ENCODE data around the gene BTBD16.
A peak's percentile ranks its signal among the peaks of the same experiment; 100 is the strongest.

BTBD16 gene

GRCh38 chr10:122296363-122297120 is 25.4 kb downstream of the BTBD16 start:
- no peak for DNase-seq

DNA sequence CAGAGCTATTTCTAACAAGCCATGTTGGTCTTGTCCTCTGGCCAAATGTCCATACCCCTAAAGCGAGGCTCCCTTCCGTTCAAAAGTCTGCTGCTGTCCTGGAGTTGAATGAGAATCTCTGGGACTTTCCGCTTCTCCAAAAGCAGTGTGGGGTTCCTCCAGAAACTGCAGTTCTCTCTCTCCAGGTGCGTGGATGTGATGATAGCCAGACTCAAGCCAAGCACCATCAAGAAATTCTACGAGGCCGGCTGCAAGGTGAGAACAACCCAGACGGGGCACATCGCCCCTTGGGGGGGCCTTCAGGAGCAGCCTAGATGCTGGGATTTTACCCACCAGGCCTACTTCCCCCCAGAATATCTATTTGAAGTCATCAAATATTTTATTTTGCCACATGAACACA is 26.5 kb downstream of the BTBD16 start:
- no peak for DNase-seq

DNA sequence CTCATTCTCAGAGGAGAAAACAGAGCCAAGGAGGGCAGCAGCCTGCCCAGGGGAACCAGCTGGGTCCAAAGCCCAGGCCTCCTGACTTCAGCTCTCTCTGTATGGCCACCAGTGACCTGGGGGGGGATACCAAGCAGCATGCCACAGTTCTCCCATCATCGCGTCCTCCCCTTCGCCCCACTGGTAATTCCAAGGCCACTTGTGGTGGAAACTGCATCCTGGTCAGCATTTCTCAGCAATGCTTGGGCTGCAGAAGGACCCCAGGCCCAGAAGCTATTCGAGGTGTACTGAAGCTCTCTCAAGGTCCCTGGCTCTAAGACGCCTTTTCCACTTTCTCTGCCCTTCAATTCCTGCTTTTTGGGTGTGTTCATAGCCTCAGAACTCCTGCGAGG is 27.1 kb downstream of the BTBD16 start:
- DNase-seq, result no peak

DNA sequence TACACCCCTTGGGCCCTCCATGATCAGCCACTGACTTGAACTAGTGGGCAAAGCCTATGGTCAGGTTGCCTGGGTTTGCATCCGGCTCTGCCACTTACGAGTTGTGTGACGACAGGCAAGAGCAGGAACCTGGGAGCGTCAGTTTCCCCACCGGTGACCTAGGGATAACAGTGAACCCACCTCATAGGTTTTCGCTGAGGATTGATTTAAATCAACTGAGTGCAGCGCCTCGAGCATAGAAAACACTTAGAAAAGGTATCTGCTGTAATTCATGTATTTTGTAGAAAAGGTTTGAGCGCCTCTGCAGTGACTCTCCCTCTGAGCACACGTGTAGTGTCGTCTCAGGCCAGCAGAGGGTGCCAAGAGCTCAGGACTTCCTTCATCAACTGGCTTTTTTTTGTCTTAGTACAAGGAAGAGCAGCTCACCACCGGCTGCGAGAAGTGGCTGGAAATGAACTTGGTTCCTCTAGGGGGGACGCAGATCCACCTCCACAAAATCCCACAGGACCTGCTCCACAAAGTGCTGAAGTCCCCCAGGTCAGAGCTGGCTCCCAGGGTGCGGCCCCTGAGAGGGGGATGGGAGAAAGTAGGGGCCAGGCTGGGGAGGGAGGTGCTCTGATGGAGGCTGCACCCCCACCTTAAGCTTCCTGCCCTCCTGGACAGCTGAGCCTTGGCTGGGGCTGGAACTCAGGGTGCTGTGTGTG is 27.7 kb downstream of the BTBD16 start:
- peak; percentile 46 for DNase-seq

DNA sequence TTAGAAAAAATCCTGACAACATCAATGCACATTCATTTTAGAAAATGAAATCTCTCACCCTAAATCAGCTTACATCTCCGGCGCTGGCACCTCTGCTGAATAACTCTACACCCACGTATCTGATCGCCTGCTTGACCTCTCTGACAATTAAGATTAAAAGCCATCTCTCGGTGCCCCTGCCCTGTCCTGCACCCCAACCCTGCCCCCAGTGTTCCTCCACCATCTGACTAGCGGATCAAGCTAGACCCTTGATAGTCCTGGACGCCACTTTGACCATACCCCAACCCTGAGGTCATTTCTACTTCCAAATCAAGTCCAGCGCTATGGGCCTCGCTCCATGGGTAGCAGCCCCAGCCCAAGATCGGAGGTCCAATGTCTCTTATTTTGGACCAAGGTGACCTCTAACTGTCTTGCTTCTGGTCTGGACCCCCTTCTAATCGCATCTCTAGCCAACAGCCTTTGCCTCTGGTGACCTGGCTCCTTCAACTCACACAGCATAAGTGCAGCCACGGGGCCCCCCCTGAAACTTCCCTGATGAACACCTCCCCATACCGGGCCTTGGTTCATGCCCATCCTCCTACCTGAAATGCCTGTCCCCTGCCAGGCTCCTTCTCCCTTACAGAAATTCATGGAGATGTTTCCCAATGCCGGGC is 28.5 kb downstream of the BTBD16 start:
- DNase-seq, result no peak

- no peak for DNase-seq
These were observed 30.1 kb downstream of the BTBD16 start for GRCh38 chr10:122301055-122301810.

DNA sequence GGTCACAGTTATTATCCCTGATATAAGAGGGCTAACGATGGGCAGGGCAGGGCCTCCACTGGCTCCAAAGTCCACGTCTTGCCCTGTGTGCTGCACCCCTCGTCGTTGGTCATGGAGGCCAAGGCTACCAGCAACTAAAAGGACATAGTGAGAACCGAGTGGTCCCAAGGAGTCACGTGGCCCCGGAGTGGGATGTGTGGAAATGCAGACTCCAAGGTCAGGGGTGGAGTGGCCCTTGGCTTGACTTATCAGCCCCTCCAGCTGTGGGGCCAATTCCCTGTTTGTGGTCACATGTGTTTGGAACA is 30.7 kb downstream of the BTBD16 start:
- no peak for DNase-seq

DNA sequence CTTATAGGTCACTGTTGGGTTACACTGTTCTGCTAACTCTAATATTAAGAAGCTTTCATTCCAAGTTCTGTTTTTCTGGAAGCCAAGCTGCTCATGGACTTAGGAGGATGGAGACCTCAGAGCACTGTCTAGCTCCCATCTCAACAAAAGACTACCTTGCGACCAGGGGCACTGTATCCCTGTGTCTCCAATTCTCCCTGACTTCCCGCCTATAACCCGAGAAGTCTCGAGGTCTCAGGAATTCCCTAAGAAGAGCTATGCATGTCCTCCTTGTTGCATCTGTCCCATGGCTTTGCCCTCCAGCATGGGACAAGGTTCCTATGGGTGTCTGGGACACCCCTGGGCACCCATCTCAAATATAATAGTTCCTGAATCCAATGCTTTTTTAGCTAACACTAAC is 31.2 kb downstream of the BTBD16 start:
- no peak for DNase-seq

GRCh38 chr10:122303271-122304053 is 32.4 kb downstream of the BTBD16 start:
- no peak for DNase-seq

GRCh38 chr10:122304054-122304579 is 33.0 kb downstream of the BTBD16 start:
- DNase-seq, result no peak

DNA sequence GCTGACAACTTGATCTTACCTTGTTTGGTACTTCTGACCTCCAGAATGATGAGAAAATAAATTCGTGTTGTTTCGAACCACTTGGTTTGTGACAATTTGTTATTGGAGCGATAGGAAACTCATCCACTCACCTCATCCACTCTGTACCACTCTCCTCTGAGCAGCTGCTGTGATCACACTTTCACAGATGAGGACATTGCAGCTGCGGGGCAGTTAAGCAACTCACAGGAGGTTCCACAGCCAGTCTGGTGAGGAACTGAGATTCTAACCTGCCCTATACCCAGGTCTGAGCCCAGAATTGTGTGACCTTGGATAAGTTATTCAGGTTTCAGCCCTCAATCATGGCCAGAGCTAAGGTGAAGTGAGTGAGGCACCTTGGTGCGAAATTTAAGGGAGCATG is 35.2 kb downstream of the BTBD16 start:
- DNase-seq, result no peak

DNA sequence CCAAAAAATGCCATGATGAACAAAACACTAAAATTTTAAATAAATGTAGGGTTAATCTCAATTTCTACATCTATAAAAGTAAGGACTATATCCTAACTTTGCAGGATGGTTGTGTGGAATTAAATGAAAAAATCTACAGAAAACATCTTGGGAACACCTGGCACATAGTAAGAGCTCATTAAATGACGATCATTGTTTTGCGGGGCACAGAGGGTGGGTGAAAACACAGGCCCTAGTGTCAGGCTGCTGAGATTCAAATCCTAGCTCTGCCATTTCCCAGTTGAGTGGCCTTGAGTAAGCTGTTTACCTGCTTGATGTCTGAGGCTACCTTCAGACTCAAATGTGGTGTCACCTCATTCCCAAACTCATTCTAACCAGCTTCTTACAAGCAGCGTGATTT is 35.6 kb downstream of the BTBD16 start:
- DNase-seq, result no peak

GRCh38 chr10:122307669-122308416 is 36.7 kb downstream of the BTBD16 start:
- DNase-seq, result no peak

DNA sequence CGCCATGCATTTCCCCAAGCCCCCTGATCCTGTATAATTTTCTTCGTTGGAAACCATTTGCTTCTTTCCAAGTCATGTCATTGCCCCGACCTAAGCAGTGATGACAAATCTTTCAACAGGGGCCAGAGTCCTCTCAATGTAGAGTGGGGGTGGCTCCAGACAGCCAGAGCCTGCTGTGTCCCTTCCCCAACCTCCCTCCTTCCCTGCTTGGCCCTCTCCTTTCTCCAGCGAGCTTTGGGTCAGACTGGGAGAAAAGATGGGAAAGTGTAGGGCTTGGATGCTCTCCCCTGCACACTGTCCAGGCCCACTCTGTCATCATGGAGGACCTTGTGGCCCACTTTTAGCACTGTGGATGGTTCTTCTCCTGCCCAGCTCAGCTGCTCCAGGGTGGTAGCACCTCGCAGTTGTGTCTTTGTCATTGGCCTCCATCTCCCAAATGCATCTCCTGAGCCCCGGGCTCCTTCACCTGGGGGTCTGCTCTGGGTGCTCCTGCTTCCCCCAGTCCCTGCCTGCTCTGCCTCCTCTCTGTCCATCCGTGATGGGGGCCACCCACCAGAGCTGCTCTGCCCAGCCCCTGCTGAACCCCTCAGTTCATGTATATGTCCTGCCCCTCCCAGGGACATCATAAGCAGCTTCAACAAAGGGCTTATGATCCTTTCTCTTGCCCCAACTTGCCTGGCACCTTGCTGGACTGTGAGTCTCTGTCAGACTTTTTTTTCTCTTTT is 37.5 kb downstream of the BTBD16 start:
- no peak for DNase-seq

GRCh38 chr10:122310311-122311050 is 39.4 kb downstream of the BTBD16 start:
- DNase-seq, result no peak

DNA sequence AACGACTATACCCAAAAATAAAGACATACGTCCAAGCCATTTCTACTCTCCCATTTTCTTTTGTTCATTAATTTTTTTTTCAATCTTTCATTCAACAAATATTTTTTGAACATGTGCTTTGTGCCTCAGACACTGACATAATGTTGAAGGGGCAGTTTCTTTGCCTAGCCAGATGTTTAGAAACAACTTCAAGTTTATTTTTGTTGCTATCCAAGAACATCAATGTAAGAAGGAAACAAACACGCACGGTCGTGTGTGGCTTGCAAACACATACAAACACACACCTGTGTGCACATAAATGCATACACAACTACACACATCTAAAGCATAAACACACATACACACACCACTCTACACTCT is 39.9 kb downstream of the BTBD16 start:
- no peak for DNase-seq

- no peak for DNase-seq
These were observed 40.6 kb downstream of the BTBD16 start for GRCh38 chr10:122311716-122312115.

GRCh38 chr10:122316224-122316884 is 45.3 kb downstream of the BTBD16 start:
- no peak for DNase-seq

- DNase-seq, result no peak
These were observed 50.9 kb downstream of the BTBD16 start for GRCh38 chr10:122321960-122322359.

GRCh38 chr10:122323189-122323588 is 52.1 kb downstream of the BTBD16 start:
- DNase-seq, result no peak
